Tibial nerve (tissue), 4 donors: ENCODE measurements around the gene TSPAN15.

Experiments
- EP300 ChIP-seq, 2 donors: sonication (generic); formaldehyde crosslinking; IDR thresholded peaks; one replicate each; pipeline ENCODE4 v1.6.1; 2017; ENCODE audit warnings: antibody characterized with exemption in 2 of 2, mild to moderate bottlenecking in 1 of 2
- POLR2A ChIP-seq, 2 donors: fragments of 450-650 bp; IDR thresholded peaks; one replicate each; pipeline ENCODE4 v1.6.1; 2017; ENCODE audit warnings: antibody characterized with exemption in 2 of 2, mild to moderate bottlenecking in 2 of 2, moderate library complexity in 2 of 2
- TF ChIP-seq, protein P1 (sequence below), 5 experiments: fragments of 200-600 bp in 3 of 5; fragments of 450-650 bp in 2 of 5; sonication (generic) in 3 of 5; IDR thresholded peaks; one replicate each; pipeline ENCODE4 v1.5.1; 2016 to 2019; ENCODE audit warnings: antibody characterized with exemption in 5 of 5, mild to moderate bottlenecking in 3 of 5, moderate library complexity in 2 of 5

DNA sequence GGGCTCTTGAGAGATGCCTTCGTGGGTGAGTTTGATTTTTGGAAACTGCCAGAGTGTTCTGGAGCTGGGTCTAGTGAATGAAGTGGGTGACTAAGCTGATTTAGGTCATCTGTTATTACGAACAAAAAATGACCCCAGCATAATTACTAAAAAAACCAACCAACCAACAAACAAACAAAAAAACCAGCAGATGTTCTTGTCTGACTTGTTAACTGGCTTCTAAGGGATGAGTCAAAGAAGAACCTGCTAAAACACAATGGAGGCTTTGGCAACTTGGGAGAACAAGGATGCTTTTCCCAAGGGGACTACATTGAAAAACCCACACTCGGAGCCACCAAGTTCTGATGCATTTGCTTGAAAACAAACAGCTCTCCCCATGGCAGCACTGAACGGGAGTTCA lies 46.0 kb upstream of the TSPAN15 start:
- TF ChIP-seq, protein P1, sequence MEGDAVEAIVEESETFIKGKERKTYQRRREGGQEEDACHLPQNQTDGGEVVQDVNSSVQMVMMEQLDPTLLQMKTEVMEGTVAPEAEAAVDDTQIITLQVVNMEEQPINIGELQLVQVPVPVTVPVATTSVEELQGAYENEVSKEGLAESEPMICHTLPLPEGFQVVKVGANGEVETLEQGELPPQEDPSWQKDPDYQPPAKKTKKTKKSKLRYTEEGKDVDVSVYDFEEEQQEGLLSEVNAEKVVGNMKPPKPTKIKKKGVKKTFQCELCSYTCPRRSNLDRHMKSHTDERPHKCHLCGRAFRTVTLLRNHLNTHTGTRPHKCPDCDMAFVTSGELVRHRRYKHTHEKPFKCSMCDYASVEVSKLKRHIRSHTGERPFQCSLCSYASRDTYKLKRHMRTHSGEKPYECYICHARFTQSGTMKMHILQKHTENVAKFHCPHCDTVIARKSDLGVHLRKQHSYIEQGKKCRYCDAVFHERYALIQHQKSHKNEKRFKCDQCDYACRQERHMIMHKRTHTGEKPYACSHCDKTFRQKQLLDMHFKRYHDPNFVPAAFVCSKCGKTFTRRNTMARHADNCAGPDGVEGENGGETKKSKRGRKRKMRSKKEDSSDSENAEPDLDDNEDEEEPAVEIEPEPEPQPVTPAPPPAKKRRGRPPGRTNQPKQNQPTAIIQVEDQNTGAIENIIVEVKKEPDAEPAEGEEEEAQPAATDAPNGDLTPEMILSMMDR (IDR thresholded peaks at IDR 0.05) = no peak
- TF ChIP-seq POLR2A (IDR thresholded peaks at IDR 0.05) = no peak
- no peak for TF ChIP-seq EP300 (IDR thresholded peaks at IDR 0.05)
